K562 (cell line): ENCODE measurements around the gene C1orf167. TPM values are rescaled to one million over a fixed set of nuclear protein-coding genes. Genes with fewer than 3 reads are reported as not detected.

Source experiments
- ATAC-seq: fragments of 200-7000 bp; cut with Tn5 transposase; 3 replicates; pipeline ENCODE4 v1.9.1; 2020; ENCODE audit warnings: moderate library complexity
- BruUV-seq: library from RNA; stranded (reverse); fragments of 400-500 nt; replicated peaks from 2 replicates; lab custom pipeline; 2021; lab: Mats Ljungman, UMichigan
- CTCF ChIA-PET: fragments of 300-600 bp; formaldehyde crosslinking; extraction: SDS; loops from one replicate; lab custom pipeline; 2021; ENCODE audit warnings: low intra/inter-chr PET ratio; lab: Yijun Ruan, JAX
- POLR2A ChIA-PET: fragments of 300-600, 350-650 bp; sonication (Branson Sonifier 250); formaldehyde crosslinking; extraction: SDS; loops from one replicate; lab custom pipeline; 2021; ENCODE audit warnings: antibody characterized with exemption, inconsistent platforms; lab: Yijun Ruan, JAX
- DNase-seq, 4 experiments: peaks; one replicate each; pipeline versions ENCODE4 v3.0.0 to v3.0.0-alpha.2; 2011 to 2018; ENCODE audit warnings: low spot score in 3 of 4, mixed read lengths in 3 of 4; ENCODE audit errors: extremely low read depth in 1 of 4
- FAIRE-seq: peaks from 2 replicates; lab custom pipeline; 2011; peaks lifted over from hg19 to GRCh38; lab: Jason Lieb, UNC
- H2AFZ ChIP-seq: 2 replicates; pipeline ENCODE4 v1.6.0; 2011; ENCODE audit warnings: low read depth, low read length, control low read depth, inconsistent platforms
- H3K27ac ChIP-seq: fragments of 200-600 bp; 3 replicates; pipeline ENCODE4 v1.8.0; 2011; ENCODE audit warnings: low read depth, mild to moderate bottlenecking, control low read depth, inconsistent platforms, low read length, moderate library complexity, mixed read lengths; ENCODE audit errors: extremely low read depth
- H3K27me3 ChIP-seq, 2 experiments: fragments of 300-600 bp in 1 of 2; 2 replicates in 1 of 2; 3 replicates in 1 of 2; pipeline versions ENCODE4 v1.6.0 to v1.8.0; 2011; ENCODE audit warnings: inconsistent platforms in 2 of 2, low read length in 2 of 2, mild to moderate bottlenecking in 1 of 2, mixed read lengths in 1 of 2, moderate library complexity in 1 of 2; ENCODE audit not compliant: control insufficient read depth in 2 of 2, insufficient read depth in 2 of 2
- H3K36me3 ChIP-seq: fragments of 300-600 bp; 3 replicates; pipeline ENCODE4 v1.8.0; 2011; ENCODE audit warnings: mild to moderate bottlenecking, low read length, inconsistent platforms; ENCODE audit not compliant: control insufficient read depth, insufficient read depth
- H3K4me1 ChIP-seq, 2 experiments: fragments of 200-600 bp in 1 of 2; replicated peaks in 1 of 2; 2 replicates in 1 of 2; 3 replicates in 1 of 2; pipeline versions ENCODE4 v1.5.1 to v1.8.0; 2011; ENCODE audit warnings: inconsistent platforms in 2 of 2, low read length in 2 of 2, mild to moderate bottlenecking in 1 of 2, mixed read lengths in 1 of 2, moderate library complexity in 1 of 2; ENCODE audit not compliant: control insufficient read depth in 2 of 2, insufficient read depth in 2 of 2
- H3K4me2 ChIP-seq: 2 replicates; pipeline ENCODE4 v1.6.1; 2011; ENCODE audit warnings: low read length, control low read depth, inconsistent platforms, mixed read lengths; ENCODE audit not compliant: insufficient read depth
- H3K4me3 ChIP-seq: fragments of 200-600 bp; sonication (generic), shearing (Covaris generic); 2 replicates; pipeline ENCODE4 v1.5.1; 2016; ENCODE audit warnings: control low read depth, inconsistent platforms
- H3K79me2 ChIP-seq: fragments of 200-600 bp; 3 replicates; pipeline ENCODE4 v1.8.0; 2011; ENCODE audit warnings: low read length, inconsistent platforms; ENCODE audit not compliant: control insufficient read depth, insufficient read depth
- H3K9ac ChIP-seq, 2 experiments: 2 replicates each; pipeline versions ENCODE4 v1.6.0 to v1.6.1; 2011; ENCODE audit warnings: low read depth in 2 of 2, low read length in 2 of 2, control low read depth in 1 of 2, inconsistent platforms in 1 of 2, mild to moderate bottlenecking in 1 of 2, mixed read lengths in 1 of 2; ENCODE audit not compliant: insufficient read depth in 1 of 2
- H3K9me1 ChIP-seq: one replicate; pipeline ENCODE4 v1.6.0; 2011; ENCODE audit warnings: inconsistent platforms, mild to moderate bottlenecking, low read length, moderate library complexity; ENCODE audit not compliant: control insufficient read depth, insufficient read depth
- H3K9me3 ChIP-seq: replicated peaks from 2 replicates; pipeline ENCODE4 v1.5.1; 2011; ENCODE audit warnings: low read depth, low read length, inconsistent platforms; ENCODE audit not compliant: control insufficient read depth, insufficient read depth
- H4K20me1 ChIP-seq: replicated peaks from 2 replicates; pipeline ENCODE4 v1.6.1; 2011; ENCODE audit warnings: low read length, inconsistent platforms, mixed read lengths; ENCODE audit not compliant: control insufficient read depth, insufficient read depth
- ATF1 ChIP-seq, 2 experiments: fragments of 450-650 bp in 1 of 2; IDR thresholded peaks; 2 replicates each; pipeline ENCODE4 v1.6.1; 2016; ENCODE audit warnings: missing compliant biosample characterization in 1 of 2, missing genetic modification characterization in 1 of 2
- CBX2 ChIP-seq: fragments of 200-600 bp; sonication (generic); IDR thresholded peaks from one replicate; pipeline ENCODE4 v1.6.1; 2012; ENCODE audit warnings: mild to moderate bottlenecking, low read length, inconsistent platforms; ENCODE audit not compliant: insufficient read depth, poor library complexity, severe bottlenecking
- CTBP1 ChIP-seq: fragments of 450-650 bp; IDR thresholded peaks from 2 replicates; pipeline ENCODE4 v1.6.1; 2016; ENCODE audit warnings: borderline replicate concordance
- FOXJ3 ChIP-seq: sonication (generic); formaldehyde crosslinking; IDR thresholded peaks from 2 replicates; pipeline ENCODE4 v1.4.0; 2020; ENCODE audit warnings: mild to moderate bottlenecking, missing genetic modification reagents
- GMEB1 ChIP-seq: fragments of 250-450 bp; sonication (Bioruptor Pico); IDR thresholded peaks from 2 replicates; pipeline ENCODE4 v1.4.0; 2020; ENCODE audit warnings: mild to moderate bottlenecking
- HMGN3 ChIP-seq: IDR thresholded peaks from 2 replicates; pipeline ENCODE4 v1.6.1; 2011; ENCODE audit warnings: borderline replicate concordance, low read depth, mild to moderate bottlenecking, mixed read lengths, low read length; ENCODE audit not compliant: insufficient read length; ENCODE audit errors: extremely low read depth
- MTA1 ChIP-seq: fragments of 450-650 bp; IDR thresholded peaks from 2 replicates; pipeline ENCODE4 v1.6.1; 2017; ENCODE audit warnings: borderline replicate concordance
- MXD1 ChIP-seq: fragments of 250-450 bp; sonication (Bioruptor Pico); IDR thresholded peaks from 2 replicates; pipeline ENCODE4 v1.8.0; 2021; ENCODE audit warnings: borderline replicate concordance, mild to moderate bottlenecking, moderate library complexity; ENCODE audit not compliant: poor library complexity, severe bottlenecking
- NFXL1 ChIP-seq: fragments of 450-650 bp; formaldehyde crosslinking; IDR thresholded peaks from 2 replicates; pipeline ENCODE4 v1.4.0; 2021; ENCODE audit warnings: mild to moderate bottlenecking
- POLR2H ChIP-seq: IDR thresholded peaks from 2 replicates; pipeline ENCODE4 v1.6.1; 2016; ENCODE audit warnings: missing genetic modification characterization, low read depth, mild to moderate bottlenecking, control low read depth, missing compliant biosample characterization, moderate library complexity
- SMAD4 ChIP-seq: fragments of 250-450 bp; sonication (Bioruptor Pico); conservative IDR thresholded peaks from 2 replicates; pipeline ENCODE4 v1.8.0; 2021; ENCODE audit warnings: inconsistent platforms, mild to moderate bottlenecking, moderate library complexity
- SRSF7 ChIP-seq: fragments of 200-400 bp; formaldehyde crosslinking; optimal IDR thresholded peaks from 2 replicates; pipeline ENCODE3; 2017; ENCODE audit warnings: mild to moderate bottlenecking, low read depth, low read length
- TAF1 ChIP-seq: IDR thresholded peaks from 2 replicates; pipeline ENCODE4 v1.6.1; 2011; ENCODE audit warnings: mild to moderate bottlenecking, low read length, moderate library complexity; ENCODE audit not compliant: insufficient read depth, control insufficient read depth, severe bottlenecking; ENCODE audit errors: extremely low read depth
- TAF9B ChIP-seq: fragments of 450-650 bp; IDR thresholded peaks from 2 replicates; pipeline ENCODE4 v1.6.1; 2018; ENCODE audit warnings: mild to moderate bottlenecking; ENCODE audit not compliant: partially characterized antibody
- TOE1 ChIP-seq, 2 experiments: fragments of 450-650 bp in 1 of 2; sonication (generic) in 1 of 2; formaldehyde crosslinking in 1 of 2; IDR thresholded peaks; 2 replicates each; pipeline versions ENCODE4 v1.7.1 to v1.8.0; 2016 to 2022; ENCODE audit warnings: borderline replicate concordance in 2 of 2, mild to moderate bottlenecking in 2 of 2, antibody characterized with exemption in 1 of 2, inconsistent platforms in 1 of 2, low read depth in 1 of 2, missing genetic modification reagents in 1 of 2, moderate library complexity in 1 of 2
- WGBS: fragments of 100-300 bp; shearing (Covaris generic); methylation state at CpG from one replicate; pipeline ENCODE4 v1.1.6; 2016; ENCODE audit warnings: low coverage, mixed read lengths; ENCODE audit not compliant: insufficient coverage; ENCODE audit errors: missing lambda C conversion rate; 5-methylcytosine and 5-hydroxymethylcytosine counted together
- in situ Hi-C: fragments of 300-500 bp; cut with MboI; formaldehyde crosslinking; loops from 4 replicates; pipeline ENCODE4 v1.15.0; 2018; ENCODE audit warnings: inconsistent platforms, mixed read lengths
- intact Hi-C: fragments of 100-400 bp; cut with micrococcal nuclease; formaldehyde crosslinking; loops from 2 replicates; pipeline ENCODE4 v1.14.2; 2022
- polyA plus RNA-seq, 8 experiments: library from polyadenylated mRNA; depleted of rRNA in 4 of 8; stranded (reverse) in 5 of 8; unstranded in 3 of 8; fragments of >200 nt; fragmentation: Nextera tagmentation in 2 of 8; fragmentation: Illumina TruSeq in 1 of 8; extraction: Ambion mirVana in 2 of 8; extraction: Trizol in 1 of 8; gene quantifications; 2 replicates each; pipeline versions ENCODE4 v1.2.1 to v1.2.3, GENCODE V29; 2011 to 2014; ENCODE audit warnings: inconsistent platforms in 1 of 8, missing spikeins in 1 of 8
- total RNA-seq, 7 experiments: library from RNA; depleted of rRNA in 6 of 7; stranded (reverse); fragments of >200 nt in 6 of 7; fragmentation: Illumina TruSeq in 2 of 7; extraction: Trizol in 2 of 7; gene quantifications; 2 replicates each; pipeline versions ENCODE4 v1.2.1 to v1.2.3, GENCODE V29; 2011 to 2021; ENCODE audit warnings: low replicate concordance in 1 of 7

Gene C1orf167
- total and polyA plus RNA-seq, 9 of the 15 experiments (the other 6 are each of a cell fraction or from before 2014, with no cell fraction given) = 0.22 to 0.86 (median 0.31) TPM; not detected in 2

GRCh38 chr1:11748294-11749202, 13.4 kb upstream of the C1orf167 start:
- no peak overlapping the region for H3K4me3 ChIP-seq
- H3K4me2 ChIP-seq = no peak overlapping the region
- H4K20me1 ChIP-seq = no peaks in the 10 kb centered on the region
- H3K9ac ChIP-seq = peak overlapping the region in 1 of 2 experiments; percentile 82; a peak in 2 of 4 replicates
- ChIA-PET POLR2A (interaction anchor here (0.5 to 1.3 kb wide), 6 partner anchors 12 to 778 kb away, joined by 3 to 6 read pairs (median 3); partner anchors contain the start of genes CLCN6 and MTHFR), CTCF (interaction anchor here (0.7 to 2.8 kb wide), 4 partner anchors 28 to 103 kb away, joined by 3 to 22 read pairs (median 3); no protein-coding TSS in a partner anchor)
- 89% methylated on average over 26 of the region's 27 CpGs for WGBS
- H3K9me1 ChIP-seq = no peaks in the 10 kb centered on the region
- intact Hi-C loops = loop anchor here (1.0 to 2.0 kb wide), 2 partner anchors 29 to 98 kb away; no protein-coding TSS in a partner anchor
- H2AFZ ChIP-seq = no peak overlapping the region; the same call in 1 of the 2 replicates
- DNase-seq = no peak
- BruUV-seq = no TSS peak
- peaks cover 22 to 58% of the 10 kb centered on the region in 2 experiments for H3K4me1 ChIP-seq
- H3K79me2 ChIP-seq = no peaks in the 10 kb centered on the region
- H3K9me3 ChIP-seq = no peaks in the 10 kb centered on the region
- H3K36me3 ChIP-seq = peaks cover 56% of the 10 kb centered on the region; the same call in 2 of the 3 replicates
- H3K27ac ChIP-seq = no peak overlapping the region
- ATAC-seq = no peak
- FAIRE-seq = no peak
- in situ Hi-C loops = no loop called here
- H3K27me3 ChIP-seq = no peaks in the 10 kb centered on the region
- TF ChIP-seq FOXJ3 (CRISPR knock-in tag) (no peak), SMAD4 (CRISPR knock-in tag) (no peak), TOE1 (IDR thresholded peaks at IDR 0.05; ENCODE audit: borderline replicate concordance) (no peak), TOE1 (CRISPR knock-in tag; IDR thresholded peaks at IDR 0.05; ENCODE audit: borderline replicate concordance, low read depth) (no peak), POLR2H (tag) (no peak), HMGN3 (peak; percentile 27), GMEB1 (no peak), MXD1 (CRISPR knock-in tag) (no peak), CBX2 (no peak), SRSF7 (no peak), MTA1 (no peak), ATF1 (CRISPR knock-in tag; IDR thresholded peaks at IDR 0.05) (no peak), ATF1 (tag; IDR thresholded peaks at IDR 0.05) (no peak), TAF1 (no peak), CTBP1 (no peak), NFXL1 (CRISPR knock-in tag) (no peak), TAF9B (no peak)
